Stimulated activated CD4-positive, alpha-beta T cell treated with anti-CD3 and anti-CD28 coated beads, Interleukin-12 subunit alpha, Interleukin-12 subunit beta, amount 100 ng/mL, for 48 hours (primary cell): Measurements from ENCODE around the gene RHEBL1.
A peak's percentile ranks its signal among the peaks of the same experiment; 100 is the strongest.
"Not testable (repeated sequence)": the region's sequence is repeated elsewhere in the genome, so short reads cannot be mapped to it uniquely, and the experiment has no call there.

ENCODE experiments used
- DNase-seq, 3 donors: peaks; one replicate each; pipeline ENCODE4 v3.0.0-alpha.2; 2020; ENCODE audit warnings: low read depth in 2 of 3, low spot score in 1 of 3

RHEBL1 gene

GRCh38 chr12:49089821-49090773, 20.3 kb upstream of the RHEBL1 start:
- no peak for DNase-seq

DNA sequence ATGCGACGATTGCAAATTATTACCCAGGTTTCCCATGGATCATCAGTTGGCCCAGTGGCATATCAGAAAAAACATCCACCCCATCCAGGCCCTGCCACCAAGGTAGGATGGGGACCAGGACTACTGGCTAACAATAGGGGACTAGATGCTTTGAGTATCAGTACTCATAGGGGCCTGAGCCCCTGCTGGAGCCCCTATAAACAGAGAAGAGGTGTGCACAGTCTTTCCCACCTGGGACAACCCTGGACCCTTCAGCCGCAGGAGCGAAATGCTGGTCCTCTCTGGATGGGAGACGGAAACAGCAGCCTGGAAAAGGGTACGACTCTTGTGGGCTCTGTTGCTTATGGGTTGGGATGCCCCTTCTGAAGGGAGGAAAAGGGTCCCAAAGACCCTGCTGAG, 19.2 kb upstream of the RHEBL1 start:
- no peak for DNase-seq

DNA sequence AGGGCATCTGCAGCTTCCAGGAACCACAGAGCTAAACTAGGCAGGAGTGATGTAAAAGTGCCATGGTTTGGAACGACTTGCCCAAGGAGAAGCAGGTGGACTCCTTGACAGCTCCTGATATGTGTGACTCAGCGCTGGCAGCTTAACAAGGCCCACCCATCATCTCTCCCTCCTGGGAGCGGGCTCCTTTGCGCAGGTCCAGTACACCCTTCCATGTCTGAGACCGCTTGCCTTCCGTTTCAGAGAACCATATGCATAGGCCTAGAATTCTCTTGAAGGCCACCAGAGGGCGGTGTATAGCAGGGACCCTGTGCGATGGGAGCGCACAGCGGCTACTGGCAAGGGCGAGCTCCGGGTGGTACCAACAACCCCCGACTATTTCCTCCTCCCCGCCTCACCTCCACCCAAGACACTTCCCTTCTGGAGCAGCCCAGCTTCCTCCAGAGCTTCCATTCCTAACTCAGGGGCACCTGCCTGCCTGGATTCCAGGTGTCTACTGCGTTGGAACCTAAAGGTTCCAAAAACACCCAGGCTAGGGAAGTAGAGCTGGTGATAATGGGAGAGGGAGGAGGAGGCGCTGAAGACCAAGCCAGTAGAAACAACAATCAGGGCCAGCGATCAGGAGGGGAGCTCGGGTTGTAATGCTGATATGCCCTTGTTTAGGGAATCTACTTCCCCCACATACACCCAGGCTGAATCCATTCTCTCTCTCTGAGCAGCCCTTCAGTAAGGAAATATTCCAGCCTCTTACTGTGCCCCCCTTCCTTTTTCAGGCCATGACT, 18.6 kb upstream of the RHEBL1 start:
- DNase-seq: peak; percentile 41 to 71 (median 48)

DNA sequence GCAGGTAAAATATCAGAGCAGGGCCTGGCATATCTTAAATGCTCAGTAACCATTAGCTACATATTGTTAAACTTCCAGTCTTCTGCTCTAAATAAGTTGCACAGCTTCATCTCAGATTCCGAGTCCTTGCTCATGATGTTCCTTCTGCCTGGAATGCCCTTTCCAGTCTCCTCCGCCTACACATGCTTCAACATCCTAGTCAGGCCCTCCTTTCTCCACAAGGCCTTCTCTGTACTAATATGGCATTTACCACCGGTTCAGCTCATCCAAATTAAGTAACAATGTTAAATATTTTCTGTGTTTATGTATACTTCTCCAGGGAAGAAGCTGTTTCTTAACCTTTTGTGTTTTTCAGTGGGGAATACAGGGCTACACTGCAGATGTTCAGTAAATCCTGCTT, 16.3 kb upstream of the RHEBL1 start:
- DNase-seq: no peak

GRCh38 chr12:49084438-49084837, 14.7 kb upstream of the RHEBL1 start:
- DNase-seq: no peak

DNA sequence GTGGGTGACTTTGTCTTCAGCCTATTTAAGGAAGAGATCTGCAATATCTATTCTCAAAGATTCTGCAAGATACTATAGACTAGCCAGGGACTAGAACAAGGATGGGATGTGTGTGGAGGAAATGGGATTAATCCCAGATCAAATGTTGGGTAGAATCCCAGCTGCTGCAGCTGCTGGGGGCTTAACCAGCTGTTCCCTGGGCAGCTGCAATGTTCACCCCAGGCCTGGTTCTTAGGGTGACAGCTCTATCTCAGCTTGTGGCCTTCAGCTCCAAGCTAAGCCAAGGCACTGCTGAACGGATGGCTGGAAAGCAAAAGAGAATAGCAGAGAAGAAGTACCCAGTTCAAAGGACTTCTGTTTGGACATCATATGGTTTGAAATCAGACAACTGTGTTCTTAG, 10.0 kb upstream of the RHEBL1 start:
- DNase-seq: no peak

DNA sequence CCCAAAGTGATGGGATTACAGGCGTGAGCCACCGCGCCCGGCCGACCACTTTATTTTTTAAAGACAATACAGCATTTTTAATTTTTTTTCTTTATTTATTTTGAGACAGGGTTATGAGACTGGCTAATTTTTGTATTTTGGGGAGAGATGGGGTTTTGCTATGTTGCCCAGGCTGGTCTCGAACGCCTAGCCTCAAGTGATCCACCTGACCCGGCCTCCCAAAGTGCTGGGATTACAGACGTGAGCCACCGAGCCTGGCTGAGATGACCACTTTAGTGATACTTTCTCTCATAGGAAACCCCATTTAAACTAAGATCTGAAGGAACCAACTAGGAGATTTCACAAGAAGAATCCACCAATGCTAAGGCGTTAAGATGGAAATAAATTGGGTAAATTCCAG, 1.2 kb upstream of the RHEBL1 start:
- no peak for DNase-seq

- no peak for DNase-seq
Observed at GRCh38 chr12:49068879-49069506, 786 bp downstream of the RHEBL1 start.

GRCh38 chr12:49066120-49066519, 3.7 kb downstream of the RHEBL1 start:
- DNase-seq: no peak

- DNase-seq: no peak
Observed at GRCh38 chr12:49064767-49065152, 5.0 kb downstream of the RHEBL1 start.

GRCh38 chr12:49061916-49062315, 7.9 kb downstream of the RHEBL1 start:
- not testable (repeated sequence) for DNase-seq

- no peak for DNase-seq
Observed at GRCh38 chr12:49061157-49061650, 8.6 kb downstream of the RHEBL1 start.

- peak; percentile 76 to 89 (median 81) for DNase-seq
Observed at GRCh38 chr12:49060237-49061156, 9.3 kb downstream of the RHEBL1 start, which contains the start of gene KMT2D. Gene KMT2D, minus strand, starts transcription at chr12:49060794. Its CDS starts 5,470 bp downstream, at chr12:49055324.

DNA sequence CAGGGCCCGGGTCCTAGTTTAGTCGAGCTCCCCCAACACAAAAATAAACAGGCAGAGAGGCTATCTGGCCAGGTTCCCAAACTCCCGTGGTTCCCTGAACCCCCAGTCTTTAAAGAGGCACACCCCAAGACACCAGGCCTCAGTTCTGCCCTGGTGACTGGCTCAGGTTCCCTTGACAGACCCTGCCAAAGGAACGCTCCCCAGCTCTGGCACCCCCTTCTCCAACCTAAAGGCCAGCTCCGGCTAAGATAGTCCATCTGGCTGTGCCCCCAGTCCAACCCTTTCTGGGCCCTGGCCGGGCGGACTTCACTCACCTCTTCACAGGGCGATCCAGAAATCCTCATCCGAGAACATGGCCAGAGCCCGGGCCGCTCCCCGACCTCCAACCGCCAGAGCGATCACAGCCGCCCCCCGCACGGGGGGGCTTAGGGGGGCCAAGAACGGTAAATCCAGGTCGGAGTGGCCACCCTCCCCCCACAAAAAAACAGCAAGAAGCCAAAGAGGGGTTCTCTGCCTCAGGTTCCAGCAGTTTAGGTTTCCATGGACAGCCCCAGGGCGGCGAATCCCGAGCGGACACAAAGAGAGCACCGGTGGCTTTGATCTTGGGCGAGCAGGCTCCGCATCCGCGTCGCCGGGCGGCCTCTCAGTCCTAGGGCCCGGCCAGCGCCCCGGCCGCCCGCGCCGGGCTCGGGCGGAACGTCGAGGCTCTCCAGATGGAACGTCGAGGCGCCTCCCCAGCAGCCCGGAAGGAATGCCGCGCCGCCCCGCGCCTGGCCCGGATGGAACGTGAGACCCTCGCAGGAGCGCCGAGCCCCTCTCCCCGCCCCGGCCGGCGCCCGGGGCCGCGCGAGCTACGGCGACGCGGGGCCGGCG, 10.2 kb downstream of the RHEBL1 start:
- no peak for DNase-seq

- no peak for DNase-seq
Observed at GRCh38 chr12:49059045-49059298, 10.8 kb downstream of the RHEBL1 start.

DNA sequence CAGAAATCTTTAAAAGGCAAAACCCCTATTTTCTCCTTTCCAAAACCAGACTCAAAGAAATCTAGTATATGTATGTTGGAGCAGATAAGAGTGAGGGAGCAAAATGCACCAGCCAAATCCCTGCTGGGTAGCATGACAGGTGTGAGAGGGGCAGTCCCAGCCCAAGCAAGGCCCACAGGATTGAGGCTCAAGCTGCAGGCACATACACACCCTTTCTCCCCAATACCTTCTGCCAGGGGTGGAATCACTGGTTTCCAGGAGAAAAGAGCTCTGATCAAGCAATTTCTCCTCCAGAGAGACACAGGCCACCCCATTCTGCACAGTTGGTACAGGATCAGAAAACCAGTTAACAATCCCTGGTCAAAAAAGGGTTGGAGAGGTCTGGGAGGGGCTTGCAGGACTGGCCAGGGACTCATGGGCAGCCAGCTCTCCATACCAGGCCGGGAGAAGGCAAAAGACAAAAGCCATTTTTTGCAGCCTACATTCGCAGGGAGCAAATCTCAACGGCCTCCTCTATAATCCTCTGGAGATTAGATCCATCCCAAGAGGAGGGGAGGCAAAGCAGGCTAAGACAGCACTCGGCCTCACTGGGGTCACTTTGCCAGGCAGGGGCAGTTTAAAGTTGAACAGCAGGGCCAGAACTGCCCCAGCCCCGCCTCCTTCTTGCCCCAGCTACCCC, 11.3 kb downstream of the RHEBL1 start:
- DNase-seq: no peak

GRCh38 chr12:49057888-49058287, 11.9 kb downstream of the RHEBL1 start:
- no peak for DNase-seq

DNA sequence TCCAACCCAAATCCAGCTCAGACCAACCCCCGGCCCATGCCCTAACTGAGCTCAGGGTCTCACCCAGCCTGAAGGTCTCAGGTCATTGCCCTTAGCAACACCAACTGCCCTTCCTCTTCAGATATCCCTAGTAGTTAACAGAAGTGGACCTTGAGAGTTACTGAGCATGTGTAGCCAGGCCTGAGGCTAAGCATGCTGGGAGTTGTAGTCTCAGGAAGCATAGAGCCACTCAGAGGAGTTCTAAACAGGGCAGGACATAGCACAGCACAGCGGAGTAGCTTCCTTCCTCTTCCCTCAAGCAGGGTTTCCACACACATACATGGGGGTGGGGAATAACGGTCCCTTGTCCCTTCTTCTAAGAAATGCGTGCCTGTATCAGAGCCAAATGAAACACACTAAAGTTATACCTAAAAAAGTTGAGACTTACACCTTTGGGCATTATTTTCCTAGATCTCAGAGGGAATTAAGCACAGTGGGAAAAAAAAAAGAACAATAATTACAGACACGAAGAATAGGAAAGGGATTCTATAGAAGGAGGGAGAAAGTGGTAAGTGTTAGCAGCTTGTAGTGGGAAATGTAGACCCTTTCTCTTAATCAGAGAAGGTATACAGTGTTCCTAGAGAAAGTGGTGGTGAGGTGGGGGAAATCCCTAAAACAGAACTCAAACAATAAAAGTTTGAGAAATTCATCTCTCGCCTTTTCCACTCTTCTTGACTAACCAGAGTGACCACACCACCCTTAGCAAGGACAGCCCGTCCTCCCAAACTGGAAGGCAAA, 13.6 kb downstream of the RHEBL1 start:
- peak in 2 of 3 donors; percentile 31 to 40 for DNase-seq
